ENCODE data around the gene GTF2IRD1. TPM values are rescaled to one million over a fixed set of nuclear protein-coding genes. Genes with fewer than 3 reads are reported as not detected.
"Not testable (repeated sequence)": the region's sequence is repeated elsewhere in the genome, so short reads cannot be mapped to it uniquely, and the experiment has no call there.

Gene GTF2IRD1
- polyA plus RNA-seq, 1 of the 3 experiments (the other 2 are of a cell fraction): 26.4 TPM

DNA sequence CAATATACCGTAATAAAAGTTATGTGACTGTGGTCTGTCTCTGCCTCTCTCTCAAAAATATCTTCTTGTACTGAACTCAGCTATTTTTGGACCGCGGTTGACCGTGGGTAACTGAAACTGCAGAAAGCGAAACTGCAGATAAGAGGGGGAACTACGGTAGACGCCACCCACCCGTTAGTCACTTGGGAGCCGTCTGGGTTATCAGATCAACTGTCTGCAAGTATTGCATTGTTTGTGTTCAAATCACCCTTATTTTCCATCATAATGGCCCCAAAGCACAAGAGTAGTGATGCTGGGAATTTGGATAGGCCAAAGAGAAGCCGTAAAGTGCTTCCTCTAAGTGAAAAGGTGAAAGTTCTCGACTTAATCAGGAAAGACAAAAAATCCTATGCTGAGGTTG lies 196.3 kb downstream of the GTF2IRD1 start:
- H4K20me1 ChIP-seq (ENCODE audit: insufficient read depth); CTCF ChIA-PET; POLR2A ChIA-PET; H3K27me3 ChIP-seq (ENCODE audit: insufficient read depth); H3K4me1 ChIP-seq (ENCODE audit: control insufficient read depth in 1 of 2, insufficient read depth in 2 of 2, low read depth in 1 of 2, low read length in 1 of 2); H3K36me3 ChIP-seq (replicated peaks in 1 of 2; ENCODE audit: control insufficient read depth in 1 of 2, insufficient read depth in 2 of 2, low read length in 1 of 2); H3K79me2 ChIP-seq (ENCODE audit: insufficient read depth); H3K9me3 ChIP-seq; H3K9ac ChIP-seq; H3K9me2 ChIP-seq: not testable (repeated sequence)
- TF ChIP-seq TAF1 (IDR thresholded peaks at IDR 0.05; ENCODE audit: borderline replicate concordance, low read depth, low read length) (peak; percentile 13; the same call in 1 of the 2 replicates), EP300 (IDR thresholded peaks at IDR 0.05; ENCODE audit: borderline replicate concordance in 1 of 2, low read depth in 1 of 2, low read length in 1 of 2) (peak in 1 of 2 experiments; percentile 28; a peak in 1 of 4 replicates), MEF2A (IDR thresholded peaks at IDR 0.05; ENCODE audit: borderline replicate concordance, low read depth) (peak; percentile 87), JUND (IDR thresholded peaks at IDR 0.05) (peak; percentile 13; the same call in 1 of the 2 replicates), FOSL2 (IDR thresholded peaks at IDR 0.05; ENCODE audit: borderline replicate concordance, low read depth) (peak; percentile 41; the same call in 1 of the 2 replicates)
- TF ChIP-seq, protein P1, sequence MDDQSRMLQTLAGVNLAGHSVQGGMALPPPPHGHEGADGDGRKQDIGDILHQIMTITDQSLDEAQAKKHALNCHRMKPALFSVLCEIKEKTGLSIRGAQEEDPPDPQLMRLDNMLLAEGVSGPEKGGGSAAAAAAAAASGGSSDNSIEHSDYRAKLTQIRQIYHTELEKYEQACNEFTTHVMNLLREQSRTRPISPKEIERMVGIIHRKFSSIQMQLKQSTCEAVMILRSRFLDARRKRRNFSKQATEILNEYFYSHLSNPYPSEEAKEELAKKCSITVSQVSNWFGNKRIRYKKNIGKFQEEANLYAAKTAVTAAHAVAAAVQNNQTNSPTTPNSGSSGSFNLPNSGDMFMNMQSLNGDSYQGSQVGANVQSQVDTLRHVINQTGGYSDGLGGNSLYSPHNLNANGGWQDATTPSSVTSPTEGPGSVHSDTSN (IDR thresholded peaks at IDR 0.05): peak; percentile 42; the same call in 1 of the 2 replicates
- H3F3A ChIP-seq (replicated peaks; ENCODE audit: insufficient read depth): peaks cover 10% of the 10 kb centered on the region
- peak overlapping the region in 1 of 2 experiments; percentile 38; a peak in 1 of 4 replicates for H3K27ac ChIP-seq (ENCODE audit: low read depth in 2 of 2, low read length in 1 of 2)
- H3K4me3 ChIP-seq (ENCODE audit: low read depth in 2 of 2, low read length in 1 of 2): peak overlapping the region in 1 of 2 experiments; percentile 52; a peak in 2 of 4 replicates
- peak overlapping the region; percentile 69 for H3K4me2 ChIP-seq
- peak; percentile 48 for DNase-seq
- WGBS (ENCODE audit: low lambda C conversion rate): 31% methylated on average over 11 of the region's 11 CpGs
- peak overlapping the region; percentile 88 for H2AFZ ChIP-seq (ENCODE audit: low read depth)

- peak overlapping the region in 1 of 2 experiments; percentile 38; a peak in 1 of 4 replicates for H3K27ac ChIP-seq (ENCODE audit: low read depth in 2 of 2, low read length in 1 of 2)
- H2AFZ ChIP-seq (ENCODE audit: low read depth): peak overlapping the region; percentile 88
- H4K20me1 ChIP-seq (ENCODE audit: insufficient read depth); DNase-seq; CTCF ChIA-PET; POLR2A ChIA-PET; H3K79me2 ChIP-seq (ENCODE audit: insufficient read depth); H3K4me3 ChIP-seq (ENCODE audit: low read depth in 2 of 2, low read length in 1 of 2); H3K9me2 ChIP-seq; H3K4me1 ChIP-seq (ENCODE audit: control insufficient read depth in 1 of 2, insufficient read depth in 2 of 2, low read depth in 1 of 2, low read length in 1 of 2); H3K36me3 ChIP-seq (replicated peaks in 1 of 2; ENCODE audit: control insufficient read depth in 1 of 2, insufficient read depth in 2 of 2, low read length in 1 of 2); H3K27me3 ChIP-seq (ENCODE audit: insufficient read depth); H3K9me3 ChIP-seq; H3K9ac ChIP-seq: not testable (repeated sequence)
- peaks cover 14% of the 10 kb centered on the region for H3F3A ChIP-seq (replicated peaks; ENCODE audit: insufficient read depth)
- WGBS (ENCODE audit: low lambda C conversion rate): 87% methylated on average over 8 of the region's 9 CpGs
- peak overlapping the region; percentile 69 for H3K4me2 ChIP-seq
These were observed 196.9 kb downstream of the GTF2IRD1 start for GRCh38 chr7:74650493-74651132.

GRCh38 chr7:74651133-74651504 lies 197.4 kb downstream of the GTF2IRD1 start:
- POLR2A ChIA-PET; H3K36me3 ChIP-seq (replicated peaks in 1 of 2; ENCODE audit: control insufficient read depth in 1 of 2, insufficient read depth in 2 of 2, low read length in 1 of 2); H4K20me1 ChIP-seq (ENCODE audit: insufficient read depth); H3K4me2 ChIP-seq; H3K4me3 ChIP-seq (ENCODE audit: low read depth in 2 of 2, low read length in 1 of 2); H3K9ac ChIP-seq; H3K27me3 ChIP-seq (ENCODE audit: insufficient read depth); DNase-seq; H3K4me1 ChIP-seq (ENCODE audit: control insufficient read depth in 1 of 2, insufficient read depth in 2 of 2, low read depth in 1 of 2, low read length in 1 of 2); H2AFZ ChIP-seq (ENCODE audit: low read depth); H3K79me2 ChIP-seq (ENCODE audit: insufficient read depth); H3K27ac ChIP-seq (ENCODE audit: low read depth in 2 of 2, low read length in 1 of 2); H3K9me3 ChIP-seq; H3K9me2 ChIP-seq: not testable (repeated sequence)
- CTCF ChIA-PET: interaction anchor here (1.0 kb wide), 1 partner anchor 18 kb away, joined by 3 read pairs; no protein-coding TSS in a partner anchor
- peaks cover 19% of the 10 kb centered on the region for H3F3A ChIP-seq (replicated peaks; ENCODE audit: insufficient read depth)
- WGBS (ENCODE audit: low lambda C conversion rate): 93% methylated on average over 12 of the region's 12 CpGs

Small RNA genes within 50 kb of the gene (small RNA-seq; reads per million reads assigned to genes)
- gene RNA5SP233: 0 reads per million in 7 experiments

Other genes starting within 250 kb of the GTF2IRD1 start
- gene LAT2, start 243.9 kb upstream of the GTF2IRD1 start, polyA plus RNA-seq (2012; rRNA removed): 2.4 and 2.5 TPM in 2 replicates
- 31.2 and 36.1 TPM in 2 replicates for gene RFC2, start 199.5 kb upstream of the GTF2IRD1 start, polyA plus RNA-seq (2012; rRNA removed)
- gene CLIP2, start 164.5 kb upstream of the GTF2IRD1 start, polyA plus RNA-seq (2012; rRNA removed): 9.6 and 14.3 TPM in 2 replicates
- gene GTF2I, start 203.8 kb downstream of the GTF2IRD1 start, polyA plus RNA-seq (2012; rRNA removed): 90.2 and 90.5 TPM in 2 replicates